ENCODE results near the gene APBA3.

GRCh38 chr19:3782330-3782729 is 20.8 kb upstream of the APBA3 start:
- TF ChIP-seq POLR2A (IDR thresholded peaks at IDR 0.05) (no peak), CTCF (IDR thresholded peaks at IDR 0.05) (no peak)

Data from adrenal gland (tissue), 5 donors.